ENCODE results near the gene KLHL33.

The KLHL33 gene

GRCh38 chr14:20381341-20381740 is 54.6 kb downstream of the KLHL33 start:
- DNase-seq (ENCODE audit: extremely low spot score, insufficient read length, low read depth) = no peak
- no peak for FAIRE-seq

GRCh38 chr14:20380681-20381080 is 55.3 kb downstream of the KLHL33 start:
- FAIRE-seq = no peak
- DNase-seq (ENCODE audit: extremely low spot score, insufficient read length, low read depth) = no peak

- no peak for FAIRE-seq
- no peak for DNase-seq (ENCODE audit: extremely low spot score, insufficient read length, low read depth)
These were observed 56.2 kb downstream of the KLHL33 start for GRCh38 chr14:20379743-20380142.

GRCh38 chr14:20377171-20377570 is 58.8 kb downstream of the KLHL33 start:
- FAIRE-seq = no peak
- no peak for DNase-seq (ENCODE audit: extremely low spot score, insufficient read length, low read depth)

- no peak for FAIRE-seq
- no peak for DNase-seq (ENCODE audit: extremely low spot score, insufficient read length, low read depth)
These were observed 59.8 kb downstream of the KLHL33 start for GRCh38 chr14:20376071-20376588.

Data from GM18507 (cell line).